HUES64 (cell line): Measurements from ENCODE around the gene IFFO2. TPM values are rescaled to one million over a fixed set of nuclear protein-coding genes. Genes with fewer than 3 reads are reported as not detected.

Experiments
- H3K27ac ChIP-seq: 2 replicates; pipeline ENCODE4 v1.7.0; 2013; ENCODE audit warnings: low read depth, low read length, inconsistent platforms
- H3K27me3 ChIP-seq: 2 replicates; pipeline ENCODE4 v1.6.1; 2013; ENCODE audit warnings: mild to moderate bottlenecking, low read length; ENCODE audit not compliant: insufficient read depth
- H3K36me3 ChIP-seq: 2 replicates; pipeline ENCODE4 v1.6.1; 2013; ENCODE audit warnings: mild to moderate bottlenecking, low read length; ENCODE audit not compliant: insufficient read depth
- H3K4me1 ChIP-seq: 2 replicates; pipeline ENCODE4 v1.6.1; 2013; ENCODE audit warnings: mild to moderate bottlenecking, low read length, moderate library complexity; ENCODE audit not compliant: insufficient read depth
- H3K4me3 ChIP-seq: 2 replicates; pipeline ENCODE4 v1.5.1; 2013; ENCODE audit warnings: mild to moderate bottlenecking, low read length, moderate library complexity
- H3K9ac ChIP-seq: 2 replicates; pipeline ENCODE4 v1.6.1; 2013; ENCODE audit warnings: mild to moderate bottlenecking, low read depth, low read length
- H3K9me3 ChIP-seq: 2 replicates; pipeline ENCODE4 v1.6.1; 2013; ENCODE audit warnings: low read depth, low read length; ENCODE audit not compliant: insufficient read depth
- WGBS: fragments of 150-250, 120-280 bp; methylation state at CpG from one replicate; pipeline ENCODE4 v1.1.7; 2013; ENCODE audit warnings: missing lambda C conversion rate; 5-methylcytosine and 5-hydroxymethylcytosine counted together
- polyA plus RNA-seq, 2 experiments: library from polyadenylated mRNA; stranded (reverse); fragments of 50-300 nt; gene quantifications; one replicate each; pipeline ENCODE4 v1.2.3, GENCODE V29; 2013

IFFO2 gene
- polyA plus RNA-seq (2013, experiment 1 of 2), result 3.8 TPM
- 3.2 TPM for polyA plus RNA-seq (2013, experiment 2 of 2)

DNA sequence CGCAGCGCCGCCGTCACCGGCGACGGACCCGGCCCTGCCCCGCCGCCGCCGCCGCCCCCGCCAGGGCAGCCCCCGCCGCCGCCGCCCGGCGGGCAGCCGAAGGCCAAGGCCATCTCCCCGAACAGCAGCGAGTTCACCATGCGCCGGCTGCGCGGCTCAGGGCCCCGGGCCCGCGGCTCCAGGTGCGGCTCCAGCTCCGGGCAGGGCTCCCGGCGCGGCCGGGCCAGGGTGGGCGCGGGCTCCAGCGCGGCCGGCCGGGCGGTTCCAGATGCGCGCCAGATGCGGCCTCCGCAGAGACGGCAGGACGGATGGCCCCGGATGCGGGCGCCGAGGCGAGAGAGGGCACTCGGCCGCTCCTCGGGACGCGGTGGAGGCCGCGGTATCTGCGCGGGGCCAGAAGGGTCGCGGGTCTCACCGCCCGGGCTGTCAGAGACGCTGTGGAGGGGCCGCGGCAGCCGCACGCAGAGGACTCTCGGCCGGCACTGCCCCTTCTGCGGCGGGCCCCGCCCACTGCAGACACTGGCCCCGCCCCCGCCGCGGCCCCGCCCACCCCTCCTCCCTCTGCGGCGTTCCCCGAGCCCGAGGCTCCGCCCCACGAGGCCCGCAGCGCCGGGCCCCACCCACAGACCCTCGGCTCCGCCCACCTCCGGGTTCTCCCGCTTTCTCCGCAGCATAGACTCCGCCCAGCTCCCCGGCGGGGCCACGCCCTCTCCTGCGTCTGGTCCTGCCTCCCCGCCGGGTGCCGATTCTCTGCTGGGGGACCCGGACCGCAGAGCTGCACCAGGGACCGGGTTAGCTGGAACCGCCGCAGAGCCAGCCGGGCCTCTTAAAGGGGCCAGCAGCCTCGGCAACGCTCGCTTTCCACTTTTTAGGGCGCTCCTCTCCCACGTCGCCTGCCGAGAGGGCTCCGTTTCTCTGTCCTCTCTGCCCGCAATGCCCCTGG is at the start of gene IFFO2:
Gene IFFO2 (minus strand): TSS at position 484 of the 943 bp plus-strand sequence. CDS start 344 bp downstream, at position 140.
- Histone ChIP-seq H3K36me3 (no peaks in the 10 kb centered on the region), H3K27ac (0 out of 2 replicates have a peak within 1 kb of the TSS, but pooled peaks have one; percentile 16), H3K4me3 (peak within 1 kb of the TSS; percentile 69), H3K27me3 (peaks cover 38% of the 10 kb centered on the region), H3K9ac (peak within 1 kb of the TSS; percentile 64), H3K4me1 (peaks cover 7% of the 10 kb centered on the region), H3K9me3 (no peaks in the 10 kb centered on the region)
- WGBS, result under 1% methylated on average over 114 of the region's 119 CpGs

GRCh38 chr1:19006000-19006399 is 49.5 kb upstream of the IFFO2 start:
- Histone ChIP-seq H3K4me1 (peaks cover 26% of the 10 kb centered on the region), H3K27ac (no peak overlapping the region), H3K9me3 (peaks cover 7% of the 10 kb centered on the region; the same call in 1 of the 2 replicates), H3K27me3 (no peaks in the 10 kb centered on the region), H3K9ac (no peak overlapping the region), H3K36me3 (no peaks in the 10 kb centered on the region), H3K4me3 (no peak overlapping the region)
- 36% methylated on average over 4 of the region's 4 CpGs for WGBS

GRCh38 chr1:19003371-19004290 is 47.2 kb upstream of the IFFO2 start:
- WGBS, result 91% methylated on average over 11 of the region's 11 CpGs
- peaks cover 8% of the 10 kb centered on the region for H3K4me1 ChIP-seq
- H3K27ac ChIP-seq, result no peak overlapping the region
- H3K27me3 ChIP-seq, result no peaks in the 10 kb centered on the region
- no peaks in the 10 kb centered on the region for H3K36me3 ChIP-seq
- H3K9ac ChIP-seq, result no peak overlapping the region
- peaks cover 12% of the 10 kb centered on the region; the same call in 1 of the 2 replicates for H3K9me3 ChIP-seq
- H3K4me3 ChIP-seq, result no peak overlapping the region

DNA sequence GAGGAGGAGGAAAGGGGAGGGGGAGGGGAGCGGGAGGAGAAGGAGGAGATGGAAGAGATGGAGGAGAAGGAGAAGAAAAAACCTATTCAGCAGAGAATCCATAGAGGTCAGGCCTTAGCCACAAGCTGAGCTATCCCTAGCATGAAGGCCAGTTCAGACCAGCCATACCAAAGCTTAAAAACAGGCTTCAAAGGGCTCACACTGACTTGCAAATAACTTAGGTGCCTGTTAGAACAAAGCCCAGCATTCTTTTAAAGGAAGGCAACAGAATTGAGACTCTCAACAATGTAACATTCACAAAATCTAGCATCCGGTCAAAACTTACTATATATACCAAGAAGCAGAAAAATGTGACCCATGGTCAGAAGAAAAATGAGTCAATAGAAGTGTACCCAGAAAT is 43.6 kb upstream of the IFFO2 start:
- Histone ChIP-seq H3K36me3 (no peaks in the 10 kb centered on the region), H3K4me1 (no peaks in the 10 kb centered on the region), H3K9ac (no peak overlapping the region), H3K27me3 (no peaks in the 10 kb centered on the region), H3K9me3 (peaks cover 12% of the 10 kb centered on the region; the same call in 1 of the 2 replicates), H3K4me3 (no peak overlapping the region), H3K27ac (no peak overlapping the region)
- WGBS, result 90% methylated on average over 2 of the region's 2 CpGs

DNA sequence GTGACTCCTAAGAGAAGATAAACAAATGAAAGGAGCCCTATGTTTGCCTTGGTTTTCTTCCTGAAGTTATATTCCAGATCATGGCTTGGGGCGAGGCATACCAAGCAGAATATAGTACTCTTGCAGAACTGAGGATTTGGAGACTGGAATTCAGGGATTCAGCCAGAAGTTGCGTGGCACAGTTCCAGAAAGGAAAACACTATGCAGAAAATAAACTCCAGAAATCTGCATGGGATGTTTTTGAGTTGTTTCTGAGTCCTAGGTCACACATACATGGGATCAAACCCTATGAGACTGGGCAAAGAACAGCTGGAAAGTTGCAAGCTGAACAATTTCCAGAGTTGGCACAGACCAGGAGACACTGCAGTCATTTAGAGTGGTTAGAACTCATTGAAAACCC is 42.9 kb upstream of the IFFO2 start:
- Histone ChIP-seq H3K27ac (no peak overlapping the region), H3K36me3 (no peaks in the 10 kb centered on the region), H3K27me3 (no peaks in the 10 kb centered on the region), H3K4me3 (no peak overlapping the region), H3K9ac (no peak overlapping the region), H3K9me3 (peaks cover 12% of the 10 kb centered on the region; the same call in 1 of the 2 replicates), H3K4me1 (no peaks in the 10 kb centered on the region)
- 69% methylated on average over 2 of the region's 2 CpGs for WGBS

DNA sequence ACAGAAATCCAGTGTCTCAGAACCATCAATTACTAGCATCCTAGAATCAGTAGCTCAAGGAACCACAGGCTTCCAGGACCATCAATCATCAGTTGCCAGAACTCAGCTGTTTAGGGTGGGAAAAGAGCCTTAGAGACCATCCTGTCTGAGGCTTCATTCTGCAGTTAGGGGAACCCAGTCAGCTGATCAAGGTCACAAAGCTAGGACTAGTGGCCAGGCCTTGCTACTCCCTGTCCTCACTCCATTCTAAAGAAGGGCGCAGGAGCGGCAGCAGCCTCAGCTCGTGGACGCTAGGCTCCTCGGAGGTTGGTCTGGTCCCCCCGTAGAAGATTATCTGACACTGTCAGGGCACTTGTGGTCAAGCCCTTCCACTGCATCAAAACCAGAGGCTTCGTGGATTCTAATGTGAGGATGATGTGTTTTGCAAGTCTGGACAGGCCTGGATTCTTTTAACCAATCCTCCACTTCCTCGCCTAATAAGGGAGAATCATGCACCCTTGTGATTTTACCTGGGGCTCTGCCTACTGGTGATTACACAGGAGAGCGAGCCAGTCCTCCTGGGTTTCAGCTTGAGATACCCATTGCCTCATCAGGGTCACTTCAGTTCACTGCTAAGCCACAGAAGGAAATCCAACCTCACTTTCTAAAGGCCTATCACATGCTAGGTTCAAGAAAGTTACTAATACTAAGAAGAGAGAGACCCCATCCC is 41.7 kb upstream of the IFFO2 start:
- no peaks in the 10 kb centered on the region for H3K4me1 ChIP-seq
- WGBS, result 95% methylated on average over 9 of the region's 9 CpGs
- no peak overlapping the region for H3K27ac ChIP-seq

GRCh38 chr1:18997508-18997907 is 41.0 kb upstream of the IFFO2 start:
- 74% methylated on average over 6 of the region's 6 CpGs for WGBS
- no peaks in the 10 kb centered on the region for H3K27me3 ChIP-seq
- H3K9ac ChIP-seq, result no peak overlapping the region
- no peaks in the 10 kb centered on the region for H3K4me1 ChIP-seq
- no peak overlapping the region for H3K4me3 ChIP-seq
- no peaks in the 10 kb centered on the region for H3K36me3 ChIP-seq
- H3K27ac ChIP-seq, result no peak overlapping the region
- H3K9me3 ChIP-seq, result peaks cover 12% of the 10 kb centered on the region; the same call in 1 of the 2 replicates

More for the DNA sequence above, 41.7 kb upstream of the IFFO2 start:
- Histone ChIP-seq H3K9ac (no peak overlapping the region), H3K36me3 (no peaks in the 10 kb centered on the region), H3K27me3 (no peaks in the 10 kb centered on the region), H3K9me3 (peaks cover 12% of the 10 kb centered on the region; the same call in 1 of the 2 replicates), H3K4me3 (no peak overlapping the region)

DNA sequence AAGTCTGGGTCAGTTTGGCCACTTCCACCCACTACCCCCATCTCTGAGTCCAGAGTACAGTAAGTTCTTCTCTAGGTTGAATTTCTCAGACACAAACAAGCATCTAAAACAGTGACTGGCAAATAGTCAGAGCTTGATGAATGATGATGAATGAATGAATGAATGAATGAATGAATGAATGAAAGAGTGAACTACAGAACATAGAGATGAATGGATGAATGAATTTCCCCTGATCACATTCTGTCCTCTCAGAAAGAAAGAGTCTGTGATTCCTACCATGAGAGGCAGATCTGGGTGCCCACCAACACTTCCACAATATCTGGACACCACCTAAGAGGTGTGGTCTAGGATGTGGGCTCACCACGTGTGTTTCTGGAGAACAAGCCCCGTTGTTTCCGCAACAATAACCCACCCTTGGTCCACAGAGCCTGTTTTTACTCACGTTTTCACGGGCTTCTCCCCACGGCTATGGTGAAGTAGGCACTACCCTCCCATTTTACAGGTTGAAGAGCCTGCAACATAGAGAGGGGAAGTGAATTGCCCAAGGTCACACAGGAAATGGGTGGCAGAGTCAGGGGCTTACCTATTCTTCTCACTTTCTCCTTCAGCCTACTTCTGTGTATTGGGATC is 40.2 kb upstream of the IFFO2 start:
- no peak overlapping the region for H3K9ac ChIP-seq
- no peak overlapping the region for H3K4me3 ChIP-seq
- no peak overlapping the region for H3K27ac ChIP-seq
- no peaks in the 10 kb centered on the region for H3K27me3 ChIP-seq
- WGBS, result 90% methylated on average over 6 of the region's 6 CpGs
- H3K36me3 ChIP-seq, result no peaks in the 10 kb centered on the region
- H3K4me1 ChIP-seq, result no peaks in the 10 kb centered on the region
- H3K9me3 ChIP-seq, result peaks cover 8% of the 10 kb centered on the region; the same call in 1 of the 2 replicates

GRCh38 chr1:18994381-18994780 is 37.9 kb upstream of the IFFO2 start:
- Histone ChIP-seq H3K4me3 (no peak overlapping the region), H3K27me3 (no peaks in the 10 kb centered on the region), H3K4me1 (peaks cover 1% of the 10 kb centered on the region; the same call in 1 of the 2 replicates), H3K9me3 (no peaks in the 10 kb centered on the region), H3K9ac (no peak overlapping the region), H3K27ac (no peak overlapping the region), H3K36me3 (no peaks in the 10 kb centered on the region)
- WGBS, result 87% methylated on average over 6 of the region's 6 CpGs

GRCh38 chr1:18992646-18993045 is 36.2 kb upstream of the IFFO2 start:
- Histone ChIP-seq H3K27me3 (no peaks in the 10 kb centered on the region), H3K9ac (no peak overlapping the region), H3K4me3 (no peak overlapping the region), H3K9me3 (no peaks in the 10 kb centered on the region), H3K4me1 (peaks cover 7% of the 10 kb centered on the region; the same call in 1 of the 2 replicates), H3K36me3 (no peaks in the 10 kb centered on the region), H3K27ac (no peak overlapping the region)
- 90% methylated on average over 3 of the region's 3 CpGs for WGBS
